ENCODE results near the gene ANXA7.
"Not testable (repeated sequence)": the region's sequence is repeated elsewhere in the genome, so short reads cannot be mapped to it uniquely, and the experiment has no call there.

Gene ANXA7

GRCh38 chr10:73399063-73399462 is 14.8 kb downstream of the ANXA7 start:
- H3K4me3 ChIP-seq (ENCODE audit: low read depth, low read length), result no peak overlapping the region
- DNase-seq (ENCODE audit: low read depth), result no peak
- TF ChIP-seq CTCF (IDR thresholded peaks at IDR 0.05; ENCODE audit: low read depth, low read length) (no peak), MYC (IDR thresholded peaks at IDR 0.05; ENCODE audit: low read depth, low read length) (no peak), POLR2A (IDR thresholded peaks at IDR 0.05; ENCODE audit: extremely low read depth, insufficient read length) (no peak)

GRCh38 chr10:73398024-73398423 is 15.8 kb downstream of the ANXA7 start:
- no peak overlapping the region for H3K4me3 ChIP-seq (ENCODE audit: low read depth, low read length)
- no peak for DNase-seq (ENCODE audit: low read depth)
- no peak for TF ChIP-seq MAX (IDR thresholded peaks at IDR 0.05; ENCODE audit: low read depth, low read length)
- TF ChIP-seq MYC (IDR thresholded peaks at IDR 0.05; ENCODE audit: low read depth, low read length), result no peak
- TF ChIP-seq CTCF (IDR thresholded peaks at IDR 0.05; ENCODE audit: low read depth, low read length), result peak; percentile 21

GRCh38 chr10:73394325-73394724 is 19.5 kb downstream of the ANXA7 start:
- not testable (repeated sequence) for H3K4me3 ChIP-seq (ENCODE audit: low read depth, low read length); DNase-seq (ENCODE audit: low read depth)

GRCh38 chr10:73388228-73388627 is 25.6 kb downstream of the ANXA7 start:
- DNase-seq (ENCODE audit: low read depth), result no peak
- no peak overlapping the region for H3K4me3 ChIP-seq (ENCODE audit: low read depth, low read length)
- no peak for TF ChIP-seq MYC (IDR thresholded peaks at IDR 0.05; ENCODE audit: low read depth, low read length)
- no peak for TF ChIP-seq POLR2A (IDR thresholded peaks at IDR 0.05; ENCODE audit: extremely low read depth, insufficient read length)
- no peak for TF ChIP-seq CTCF (IDR thresholded peaks at IDR 0.05; ENCODE audit: low read depth, low read length)
- no peak for TF ChIP-seq MAX (IDR thresholded peaks at IDR 0.05; ENCODE audit: low read depth, low read length)

GRCh38 chr10:73386583-73386982 is 27.3 kb downstream of the ANXA7 start:
- no peak for TF ChIP-seq CTCF (IDR thresholded peaks at IDR 0.05; ENCODE audit: low read depth, low read length)
- no peak for TF ChIP-seq POLR2A (IDR thresholded peaks at IDR 0.05; ENCODE audit: extremely low read depth, insufficient read length)
- TF ChIP-seq MYC (IDR thresholded peaks at IDR 0.05; ENCODE audit: low read depth, low read length), result no peak
- TF ChIP-seq MAX (IDR thresholded peaks at IDR 0.05; ENCODE audit: low read depth, low read length), result no peak
- no peak for DNase-seq (ENCODE audit: low read depth)
- no peak overlapping the region for H3K4me3 ChIP-seq (ENCODE audit: low read depth, low read length)

- H3K4me3 ChIP-seq (ENCODE audit: low read depth, low read length), result no peak overlapping the region
- no peak for DNase-seq (ENCODE audit: low read depth)
- no peak for TF ChIP-seq POLR2A (IDR thresholded peaks at IDR 0.05; ENCODE audit: extremely low read depth, insufficient read length)
- TF ChIP-seq MAX (IDR thresholded peaks at IDR 0.05; ENCODE audit: low read depth, low read length), result no peak
- no peak for TF ChIP-seq MYC (IDR thresholded peaks at IDR 0.05; ENCODE audit: low read depth, low read length)
- TF ChIP-seq CTCF (IDR thresholded peaks at IDR 0.05; ENCODE audit: low read depth, low read length), result no peak
Measured at GRCh38 chr10:73379064-73379748, 34.7 kb downstream of the ANXA7 start.
